Loucy (cell line): ENCODE results near the gene PLEKHM2.

Experiments used
- H2AFZ ChIP-seq: fragments of 200-600 bp; sonication (generic); 2 replicates; pipeline ENCODE4 v1.6.0; 2016; ENCODE audit warnings: antibody characterized with exemption, mild to moderate bottlenecking, low read length, moderate library complexity
- H3F3A ChIP-seq: fragments of 200-600 bp; 2 replicates; pipeline ENCODE4 v1.6.0; 2016; ENCODE audit warnings: antibody characterized with exemption, low read depth, mild to moderate bottlenecking
- H3K27me3 ChIP-seq: fragments of 200-600 bp; sonication (generic); 2 replicates; pipeline ENCODE4 v1.6.1; 2014; ENCODE audit warnings: low read length, mild to moderate bottlenecking; ENCODE audit not compliant: insufficient read depth, poor library complexity, severe bottlenecking
- H3K36me3 ChIP-seq: fragments of 200-600 bp; sonication (generic); 2 replicates; pipeline ENCODE4 v1.6.1; 2016; ENCODE audit warnings: low read length; ENCODE audit not compliant: insufficient read depth
- H3K4me1 ChIP-seq: fragments of 200-600 bp; sonication (generic); 2 replicates; pipeline ENCODE4 v1.5.1; 2014; ENCODE audit warnings: low read length, mild to moderate bottlenecking; ENCODE audit not compliant: insufficient read depth, poor library complexity, severe bottlenecking
- H3K4me2 ChIP-seq: fragments of 200-600 bp; sonication (generic); 2 replicates; pipeline ENCODE4 v1.6.0; 2014; ENCODE audit warnings: antibody characterized with exemption, low read length, low read depth, mild to moderate bottlenecking; ENCODE audit not compliant: poor library complexity, severe bottlenecking
- H3K4me3 ChIP-seq: fragments of 200-600 bp; sonication (generic); 2 replicates; pipeline ENCODE4 v1.5.1; 2014; ENCODE audit warnings: low read length, mild to moderate bottlenecking, mixed read lengths; ENCODE audit not compliant: poor library complexity, severe bottlenecking
- H3K79me2 ChIP-seq: fragments of 200-600 bp; sonication (generic); 2 replicates; pipeline ENCODE4 v1.6.1; 2014; ENCODE audit warnings: low read length; ENCODE audit not compliant: insufficient read depth
- H3K9ac ChIP-seq: fragments of 200-600 bp; sonication (generic); 2 replicates; pipeline ENCODE4 v1.6.0; 2014; ENCODE audit warnings: mild to moderate bottlenecking, low read depth, low read length, moderate library complexity; ENCODE audit not compliant: poor library complexity, severe bottlenecking
- H3K9me2 ChIP-seq: fragments of 200-600 bp; sonication (generic); replicated peaks from 2 replicates; pipeline ENCODE4 v1.6.1; 2016; ENCODE audit warnings: low read depth, low read length, mixed read lengths
- H3K9me3 ChIP-seq: fragments of 200-600 bp; sonication (generic); 2 replicates; pipeline ENCODE4 v1.6.1; 2014; ENCODE audit warnings: mild to moderate bottlenecking, antibody characterized with exemption, low read length, low read depth; ENCODE audit not compliant: insufficient read depth
- H4K20me1 ChIP-seq: fragments of 200-600 bp; sonication (generic); 2 replicates; pipeline ENCODE4 v1.6.0; 2014; ENCODE audit warnings: antibody characterized with exemption, low read length, mild to moderate bottlenecking; ENCODE audit not compliant: insufficient read depth, poor library complexity, severe bottlenecking
- CTCF ChIP-seq: fragments of 200-600 bp; sonication (generic); conservative IDR thresholded peaks from 2 replicates; pipeline ENCODE4 v1.5.1; 2014; ENCODE audit warnings: mild to moderate bottlenecking, antibody characterized with exemption, low read length
- EZH2phosphoT487 ChIP-seq: fragments of 200-600 bp; IDR thresholded peaks from 2 replicates; pipeline ENCODE4 v1.6.1; 2018; ENCODE audit warnings: antibody characterized with exemption, mild to moderate bottlenecking, moderate library complexity, borderline replicate concordance

Gene PLEKHM2

DNA sequence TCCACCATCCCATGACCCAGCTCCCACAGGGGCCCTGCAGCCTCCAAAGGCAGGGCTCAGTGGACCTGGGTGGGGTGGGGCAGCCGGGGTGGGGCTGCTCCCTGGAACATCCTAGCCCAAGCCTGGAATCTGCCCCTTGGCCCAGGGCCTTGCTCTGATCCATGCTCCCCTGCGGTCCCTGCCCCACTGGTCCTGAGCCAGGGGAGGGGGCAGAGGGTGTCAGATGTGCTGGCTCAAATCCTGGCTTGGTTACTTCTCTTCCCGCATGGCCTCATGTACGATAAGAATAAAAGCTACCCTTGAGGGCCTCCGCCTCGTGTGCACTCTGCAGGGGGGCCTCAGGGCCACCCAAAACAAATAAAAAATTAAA lies 52.8 kb downstream of the PLEKHM2 start:
- H3K27me3 ChIP-seq = no peaks in the 10 kb centered on the region
- no peaks in the 10 kb centered on the region for H3K4me1 ChIP-seq
- no peaks in the 10 kb centered on the region for H3K79me2 ChIP-seq
- no peaks in the 10 kb centered on the region for H3F3A ChIP-seq
- no peak overlapping the region for H3K4me2 ChIP-seq
- H3K9ac ChIP-seq = no peak overlapping the region
- no peak overlapping the region for H3K4me3 ChIP-seq
- no peaks in the 10 kb centered on the region for H3K9me3 ChIP-seq
- H4K20me1 ChIP-seq = no peaks in the 10 kb centered on the region
- H2AFZ ChIP-seq = no peak overlapping the region
- no peaks in the 10 kb centered on the region for H3K9me2 ChIP-seq
- TF ChIP-seq CTCF (no peak), EZH2phosphoT487 (no peak)
- H3K36me3 ChIP-seq = peaks cover 7% of the 10 kb centered on the region; the same call in 1 of the 2 replicates

- Histone ChIP-seq H3K79me2 (no peaks in the 10 kb centered on the region), H3K4me3 (no peak overlapping the region), H3K9ac (no peak overlapping the region), H3K9me3 (no peaks in the 10 kb centered on the region), H3K27me3 (no peaks in the 10 kb centered on the region), H3K9me2 (no peaks in the 10 kb centered on the region), H4K20me1 (no peaks in the 10 kb centered on the region), H3F3A (no peaks in the 10 kb centered on the region), H2AFZ (no peak overlapping the region), H3K36me3 (peaks cover 1% of the 10 kb centered on the region; the same call in 1 of the 2 replicates), H3K4me2 (no peak overlapping the region), H3K4me1 (no peaks in the 10 kb centered on the region)
- TF ChIP-seq CTCF (no peak), EZH2phosphoT487 (no peak)
These were observed 53.5 kb downstream of the PLEKHM2 start for GRCh38 chr1:15737324-15738319.

GRCh38 chr1:15738416-15739113 lies 54.4 kb downstream of the PLEKHM2 start:
- no peak overlapping the region for H3K4me2 ChIP-seq
- H3K9me2 ChIP-seq = no peaks in the 10 kb centered on the region
- H4K20me1 ChIP-seq = no peaks in the 10 kb centered on the region
- H3K79me2 ChIP-seq = no peaks in the 10 kb centered on the region
- no peaks in the 10 kb centered on the region for H3K9me3 ChIP-seq
- H2AFZ ChIP-seq = no peak overlapping the region
- H3K4me3 ChIP-seq = no peak overlapping the region
- no peaks in the 10 kb centered on the region for H3K27me3 ChIP-seq
- no peaks in the 10 kb centered on the region for H3F3A ChIP-seq
- no peaks in the 10 kb centered on the region; the same call in 1 of the 2 replicates for H3K36me3 ChIP-seq
- H3K9ac ChIP-seq = no peak overlapping the region
- H3K4me1 ChIP-seq = no peaks in the 10 kb centered on the region
- no peak for TF ChIP-seq CTCF
- no peak for TF ChIP-seq EZH2phosphoT487
